CD14-positive monocyte (primary cell): ENCODE results near the gene NAP1L4. TPM values are rescaled to one million over a fixed set of nuclear protein-coding genes. Genes with fewer than 3 reads are reported as not detected.

Experiments
- DNase-seq, 3 donors: peaks; one replicate each; pipeline ENCODE4 v3.0.0-alpha.2; 2011 to 2022
- H2AFZ ChIP-seq: 2 replicates; pipeline ENCODE4 v1.6.0; 2012; ENCODE audit warnings: mild to moderate bottlenecking, low read depth, low read length, inconsistent platforms; ENCODE audit not compliant: insufficient read depth, poor library complexity, severe bottlenecking
- H3K27ac ChIP-seq, 2 donors: 1 replicate in 1 of 2; 2 replicates in 1 of 2; pipeline ENCODE4 v1.5.1; 2012 to 2013; ENCODE audit warnings: low read length in 2 of 2, control low read depth in 1 of 2, inconsistent platforms in 1 of 2, low read depth in 1 of 2, mild to moderate bottlenecking in 1 of 2
- H3K27me3 ChIP-seq, 2 donors: one replicate each; pipeline versions ENCODE4 v1.6.0 to v1.6.1; 2011 to 2013; ENCODE audit warnings: low read length in 2 of 2; ENCODE audit not compliant: control insufficient read depth in 2 of 2, insufficient read depth in 2 of 2
- H3K36me3 ChIP-seq, 2 donors: replicated peaks in 1 of 2; 1 replicate in 1 of 2; 2 replicates in 1 of 2; pipeline versions ENCODE4 v1.5.1 to v1.6.1; 2012 to 2013; ENCODE audit warnings: low read length in 2 of 2, control low read depth in 1 of 2, inconsistent platforms in 1 of 2, mild to moderate bottlenecking in 1 of 2; ENCODE audit not compliant: insufficient read depth in 2 of 2, control insufficient read depth in 1 of 2
- H3K4me1 ChIP-seq, 2 donors: 1 replicate in 1 of 2; 2 replicates in 1 of 2; pipeline versions ENCODE4 v1.5.1 to v1.6.1; 2012 to 2013; ENCODE audit warnings: low read length in 2 of 2, control low read depth in 1 of 2, inconsistent platforms in 1 of 2, mild to moderate bottlenecking in 1 of 2, moderate library complexity in 1 of 2; ENCODE audit not compliant: insufficient read depth in 2 of 2, control insufficient read depth in 1 of 2
- H3K4me2 ChIP-seq: replicated peaks from 2 replicates; pipeline ENCODE3; 2012; ENCODE audit warnings: low read length, moderate library complexity, mild to moderate bottlenecking; ENCODE audit not compliant: poor library complexity, severe bottlenecking; ENCODE audit errors: extremely low read depth
- H3K4me3 ChIP-seq, 3 experiments: fragments of 200-600 bp in 1 of 3; sonication (generic) in 1 of 3; replicated peaks in 1 of 3; 1 replicate in 2 of 3; 2 replicates in 1 of 3; pipeline ENCODE4 v1.5.1; 2011 to 2013; ENCODE audit warnings: low read length in 3 of 3, mild to moderate bottlenecking in 3 of 3, control low read depth in 2 of 3, low read depth in 2 of 3, inconsistent platforms in 1 of 3, moderate library complexity in 1 of 3
- H3K79me2 ChIP-seq: 2 replicates; pipeline ENCODE4 v1.6.0; 2012; ENCODE audit warnings: mild to moderate bottlenecking, control low read depth, inconsistent platforms, low read length, moderate library complexity; ENCODE audit not compliant: insufficient read depth
- H3K9ac ChIP-seq: 2 replicates; pipeline ENCODE4 v1.6.0; 2017; ENCODE audit warnings: low read length, mild to moderate bottlenecking; ENCODE audit not compliant: insufficient read depth, poor library complexity, severe bottlenecking
- H3K9me3 ChIP-seq, 2 donors: replicated peaks in 1 of 2; 1 replicate in 1 of 2; 2 replicates in 1 of 2; pipeline versions ENCODE4 v1.5.1 to v1.6.1; 2012 to 2013; ENCODE audit warnings: low read length in 2 of 2, control low read depth in 1 of 2; ENCODE audit not compliant: control insufficient read depth in 1 of 2, insufficient read depth in 1 of 2
- H4K20me1 ChIP-seq: 2 replicates; pipeline ENCODE4 v1.6.0; 2012; ENCODE audit warnings: mild to moderate bottlenecking, low read length, control low read depth, moderate library complexity; ENCODE audit not compliant: insufficient read depth
- H3K27ac Mint-ChIP-seq, 7 donors: one replicate each; pipeline ENCODE4 v1.8.0; 2020; ENCODE audit warnings: mild to moderate bottlenecking in 7 of 7, mixed read lengths in 7 of 7, moderate library complexity in 6 of 7, inconsistent platforms in 2 of 7
- H3K27me3 Mint-ChIP-seq, 3 donors: one replicate each; pipeline ENCODE4 v1.8.0; 2021 to 2022; ENCODE audit warnings: low read depth in 3 of 3, mild to moderate bottlenecking in 3 of 3, mixed read lengths in 3 of 3, moderate library complexity in 3 of 3, inconsistent platforms in 1 of 3
- H3K36me3 Mint-ChIP-seq, 2 donors: one replicate each; pipeline ENCODE4 v1.8.0; 2020; ENCODE audit warnings: mixed read lengths in 2 of 2, inconsistent platforms in 1 of 2, mild to moderate bottlenecking in 1 of 2
- H3K4me1 Mint-ChIP-seq: one replicate; pipeline ENCODE4 v1.8.0; 2020; ENCODE audit warnings: mild to moderate bottlenecking, mixed read lengths
- H3K4me3 Mint-ChIP-seq, 2 donors: one replicate each; pipeline ENCODE4 v1.8.0; 2020; ENCODE audit warnings: mild to moderate bottlenecking in 2 of 2, mixed read lengths in 2 of 2, moderate library complexity in 1 of 2
- H3K9me3 Mint-ChIP-seq, 7 donors: one replicate each; pipeline ENCODE4 v1.8.0; 2020 to 2022; ENCODE audit warnings: mixed read lengths in 7 of 7, mild to moderate bottlenecking in 6 of 7, moderate library complexity in 6 of 7, inconsistent platforms in 2 of 7
- WGBS: methylation state at CpG from one replicate; pipeline ENCODE4 v1.1.5; 2013; ENCODE audit warnings: missing lambda C conversion rate; ENCODE audit not compliant: insufficient coverage; 5-methylcytosine and 5-hydroxymethylcytosine counted together
- intact Hi-C, 2 donors: fragments of 100-400 bp; cut with micrococcal nuclease; formaldehyde crosslinking; loops; one replicate each; pipeline versions ENCODE4 v1.15.0 to v1.15.1; 2023
- polyA plus RNA-seq, 3 donors: library from polyadenylated mRNA; depleted of rRNA in 1 of 3; unstranded in 2 of 3; stranded (reverse) in 1 of 3; fragments of 300-500 nt in 2 of 3; fragments of >200 nt in 1 of 3; fragmentation: Illumina TruSeq in 2 of 3; gene quantifications; 1 replicate in 2 of 3; 2 replicates in 1 of 3; pipeline ENCODE4 v1.2.3, GENCODE V29; 2012 to 2021
- TF ChIP-seq, protein P1 (sequence below): fragments of 200-600 bp; IDR thresholded peaks from one replicate; pipeline ENCODE4 v1.8.0; 2022; ENCODE audit warnings: antibody characterized with exemption, mild to moderate bottlenecking

Gene NAP1L4
- polyA plus RNA-seq, 3 donors, result 42.1 to 44.9 (median 44.9) TPM

DNA sequence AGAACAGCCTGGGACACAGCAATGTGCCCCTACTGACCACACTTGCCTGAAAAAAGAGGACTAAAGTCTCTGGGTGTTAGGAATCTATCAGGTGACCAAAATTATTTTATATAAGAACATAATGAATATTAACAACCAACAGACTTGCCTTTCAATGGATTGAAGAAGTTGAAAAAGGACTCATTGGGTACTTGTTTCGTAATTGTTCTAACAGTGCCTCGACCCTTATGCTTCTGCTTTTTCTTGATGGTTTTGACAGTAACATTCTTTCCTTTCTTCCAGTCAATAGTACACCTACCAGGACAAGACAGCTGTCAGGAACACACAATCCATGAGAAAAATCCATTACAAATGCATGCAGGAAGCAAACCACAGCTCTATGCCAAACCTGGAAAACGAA lies 33.9 kb downstream of the NAP1L4 start:
- Mint-ChIP-seq H3K4me3 (peak overlapping the region in 1 of 2 donors; percentile 53), H3K36me3 (peaks cover 83 to 96% of the 10 kb centered on the region in 2 donors), H3K4me1 (peaks cover 35% of the 10 kb centered on the region), H3K9me3 (no peaks in the 10 kb centered on the region), H3K27me3 (peaks cover 0 to 3% (median 1%) of the 10 kb centered on the region in 3 donors), H3K27ac (peak overlapping the region; percentile 19 to 91 (median 85))
- no peaks in the 10 kb centered on the region for H3K27me3 ChIP-seq
- WGBS, result 0% methylated on average over 1 of the region's 3 CpGs
- peak overlapping the region; percentile 57 to 66 for H3K27ac ChIP-seq
- H3K9ac ChIP-seq, result no peak overlapping the region
- DNase-seq, result peak in 2 of 3 donors; percentile 50 to 59
- peaks cover 36 to 44% of the 10 kb centered on the region in 2 donors for H3K4me1 ChIP-seq
- no peak overlapping the region for H3K4me3 ChIP-seq
- TF ChIP-seq, protein P1, sequence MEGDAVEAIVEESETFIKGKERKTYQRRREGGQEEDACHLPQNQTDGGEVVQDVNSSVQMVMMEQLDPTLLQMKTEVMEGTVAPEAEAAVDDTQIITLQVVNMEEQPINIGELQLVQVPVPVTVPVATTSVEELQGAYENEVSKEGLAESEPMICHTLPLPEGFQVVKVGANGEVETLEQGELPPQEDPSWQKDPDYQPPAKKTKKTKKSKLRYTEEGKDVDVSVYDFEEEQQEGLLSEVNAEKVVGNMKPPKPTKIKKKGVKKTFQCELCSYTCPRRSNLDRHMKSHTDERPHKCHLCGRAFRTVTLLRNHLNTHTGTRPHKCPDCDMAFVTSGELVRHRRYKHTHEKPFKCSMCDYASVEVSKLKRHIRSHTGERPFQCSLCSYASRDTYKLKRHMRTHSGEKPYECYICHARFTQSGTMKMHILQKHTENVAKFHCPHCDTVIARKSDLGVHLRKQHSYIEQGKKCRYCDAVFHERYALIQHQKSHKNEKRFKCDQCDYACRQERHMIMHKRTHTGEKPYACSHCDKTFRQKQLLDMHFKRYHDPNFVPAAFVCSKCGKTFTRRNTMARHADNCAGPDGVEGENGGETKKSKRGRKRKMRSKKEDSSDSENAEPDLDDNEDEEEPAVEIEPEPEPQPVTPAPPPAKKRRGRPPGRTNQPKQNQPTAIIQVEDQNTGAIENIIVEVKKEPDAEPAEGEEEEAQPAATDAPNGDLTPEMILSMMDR, result no peak
- no peak overlapping the region for H2AFZ ChIP-seq
- no peaks in the 10 kb centered on the region for H3K9me3 ChIP-seq
- intact Hi-C loops, result no loop called here
- peaks cover 29% of the 10 kb centered on the region for H3K79me2 ChIP-seq
- H3K36me3 ChIP-seq, result peaks cover 67 to 86% of the 10 kb centered on the region in 2 donors
- H4K20me1 ChIP-seq, result peaks cover 35% of the 10 kb centered on the region
- H3K4me2 ChIP-seq, result peak overlapping the region; percentile 25

DNA sequence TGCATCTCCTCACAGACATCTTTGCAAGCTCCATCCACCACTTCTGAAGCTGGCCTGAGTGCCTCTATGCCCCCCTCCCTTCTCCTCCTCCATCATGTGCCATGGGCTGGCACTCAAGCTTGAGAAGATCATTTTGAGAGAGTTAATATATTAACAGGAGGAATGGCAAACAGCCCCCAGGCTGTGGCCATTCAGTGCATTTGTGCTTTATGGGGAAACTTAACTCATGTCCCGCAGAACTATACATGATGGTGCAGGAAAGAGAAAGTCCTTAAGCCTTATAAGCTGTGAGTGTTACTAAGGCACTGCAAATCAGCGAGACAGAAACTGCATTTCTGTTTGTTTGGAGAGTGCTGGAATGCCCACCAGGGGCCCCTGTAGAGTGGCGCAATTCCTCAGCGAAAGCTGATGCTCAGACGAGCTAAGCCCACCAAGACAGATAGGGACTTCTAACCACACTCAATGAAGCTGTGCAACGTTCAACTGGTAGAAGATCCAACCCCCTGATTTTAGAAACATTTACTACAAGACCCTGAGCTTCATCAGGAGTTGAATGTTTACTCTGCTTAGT lies 36.1 kb downstream of the NAP1L4 start:
- no peak for DNase-seq
- peaks cover 16% of the 10 kb centered on the region for H3K79me2 ChIP-seq
- H3K9ac ChIP-seq, result no peak overlapping the region
- H3K9me3 ChIP-seq, result no peaks in the 10 kb centered on the region
- no peak overlapping the region for H3K4me3 ChIP-seq
- Mint-ChIP-seq H3K4me3 (no peak overlapping the region), H3K9me3 (no peaks in the 10 kb centered on the region), H3K4me1 (peaks cover 31% of the 10 kb centered on the region), H3K36me3 (peaks cover 86 to 97% of the 10 kb centered on the region in 2 donors), H3K27me3 (peaks cover 0 to 3% (median 0%) of the 10 kb centered on the region in 3 donors), H3K27ac (peak overlapping the region in 2 of 7 donors; percentile 77 to 78)
- TF ChIP-seq, protein P1, result no peak
- H3K36me3 ChIP-seq, result peaks cover 74 to 92% of the 10 kb centered on the region in 2 donors
- peaks cover 37 to 45% of the 10 kb centered on the region in 2 donors for H3K4me1 ChIP-seq
- H3K27me3 ChIP-seq, result no peaks in the 10 kb centered on the region
- H4K20me1 ChIP-seq, result peaks cover 17% of the 10 kb centered on the region
- intact Hi-C loops, result no loop called here
- no peak overlapping the region for H2AFZ ChIP-seq
- no peak overlapping the region for H3K4me2 ChIP-seq
- H3K27ac ChIP-seq, result no peak overlapping the region
- WGBS, result 86% methylated on average over 6 of the region's 6 CpGs
